Suppressor macrophage treated with lipopolysaccharide for 1 hour (primary cell): ENCODE measurements around the gene RASA2.

Source experiments
- DNase-seq, 3 donors: peaks; one replicate each; pipeline ENCODE4 v3.0.0-alpha.2; 2020 to 2022

RASA2 gene

GRCh38 chr3:141649871-141650270, 163.0 kb downstream of the RASA2 start:
- no peak for DNase-seq

- no peak for DNase-seq
These were observed 164.0 kb downstream of the RASA2 start for GRCh38 chr3:141650783-141651182.

GRCh38 chr3:141651409-141651808, 164.6 kb downstream of the RASA2 start:
- no peak for DNase-seq

GRCh38 chr3:141652349-141652748, 165.5 kb downstream of the RASA2 start:
- DNase-seq, result no peak

GRCh38 chr3:141653847-141654246, 167.0 kb downstream of the RASA2 start:
- DNase-seq, result no peak

GRCh38 chr3:141655801-141656200, 169.0 kb downstream of the RASA2 start:
- DNase-seq, result no peak

GRCh38 chr3:141656771-141657170, 169.9 kb downstream of the RASA2 start:
- peak in 1 of 3 donors; percentile 32 for DNase-seq

- no peak for DNase-seq
These were observed 170.7 kb downstream of the RASA2 start for GRCh38 chr3:141657516-141657915.

GRCh38 chr3:141659821-141660613, 173.2 kb downstream of the RASA2 start:
- DNase-seq, result peak; percentile 40 to 76 (median 48)

GRCh38 chr3:141660614-141660947, 173.8 kb downstream of the RASA2 start:
- no peak for DNase-seq

GRCh38 chr3:141661229-141662196, 174.7 kb downstream of the RASA2 start:
- DNase-seq, result no peak

- DNase-seq, result no peak
These were observed 177.2 kb downstream of the RASA2 start for GRCh38 chr3:141663993-141664392.
